ENCODE measurements around the gene CAMKMT.

DNA sequence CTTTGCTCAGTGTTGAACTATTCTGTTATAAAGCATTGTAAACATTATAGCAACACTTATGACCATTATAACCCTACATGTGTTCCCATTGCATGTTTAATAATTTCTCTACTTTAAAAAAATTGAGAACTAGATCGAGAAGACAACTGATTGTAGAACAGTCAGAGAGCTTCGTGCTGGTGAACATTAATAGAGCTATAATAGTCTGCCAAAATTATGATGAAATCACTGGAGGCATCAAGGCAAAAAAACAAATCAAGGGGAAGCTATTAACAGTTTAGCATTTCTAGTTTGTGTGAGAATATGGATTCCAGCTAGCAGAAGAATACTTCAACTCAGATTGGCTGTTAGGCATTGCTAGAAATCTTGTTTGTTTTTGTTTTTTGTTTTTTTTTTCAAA lies 284.2 kb downstream of the CAMKMT start:
- TF ChIP-seq, protein P1, sequence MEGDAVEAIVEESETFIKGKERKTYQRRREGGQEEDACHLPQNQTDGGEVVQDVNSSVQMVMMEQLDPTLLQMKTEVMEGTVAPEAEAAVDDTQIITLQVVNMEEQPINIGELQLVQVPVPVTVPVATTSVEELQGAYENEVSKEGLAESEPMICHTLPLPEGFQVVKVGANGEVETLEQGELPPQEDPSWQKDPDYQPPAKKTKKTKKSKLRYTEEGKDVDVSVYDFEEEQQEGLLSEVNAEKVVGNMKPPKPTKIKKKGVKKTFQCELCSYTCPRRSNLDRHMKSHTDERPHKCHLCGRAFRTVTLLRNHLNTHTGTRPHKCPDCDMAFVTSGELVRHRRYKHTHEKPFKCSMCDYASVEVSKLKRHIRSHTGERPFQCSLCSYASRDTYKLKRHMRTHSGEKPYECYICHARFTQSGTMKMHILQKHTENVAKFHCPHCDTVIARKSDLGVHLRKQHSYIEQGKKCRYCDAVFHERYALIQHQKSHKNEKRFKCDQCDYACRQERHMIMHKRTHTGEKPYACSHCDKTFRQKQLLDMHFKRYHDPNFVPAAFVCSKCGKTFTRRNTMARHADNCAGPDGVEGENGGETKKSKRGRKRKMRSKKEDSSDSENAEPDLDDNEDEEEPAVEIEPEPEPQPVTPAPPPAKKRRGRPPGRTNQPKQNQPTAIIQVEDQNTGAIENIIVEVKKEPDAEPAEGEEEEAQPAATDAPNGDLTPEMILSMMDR (conservative IDR thresholded peaks at IDR 0.05; ENCODE audit: low read depth in 2 of 2): no peak
- no peak for TF ChIP-seq EZH2phosphoT487 (IDR thresholded peaks at IDR 0.05; ENCODE audit: unreplicated experiment)
- TF ChIP-seq EZH2 (IDR thresholded peaks at IDR 0.05; ENCODE audit: low read depth, unreplicated experiment): no peak
- no peak for TF ChIP-seq POLR2AphosphoS5 (IDR thresholded peaks at IDR 0.05; ENCODE audit: low read depth)
- TF ChIP-seq, protein P2, sequence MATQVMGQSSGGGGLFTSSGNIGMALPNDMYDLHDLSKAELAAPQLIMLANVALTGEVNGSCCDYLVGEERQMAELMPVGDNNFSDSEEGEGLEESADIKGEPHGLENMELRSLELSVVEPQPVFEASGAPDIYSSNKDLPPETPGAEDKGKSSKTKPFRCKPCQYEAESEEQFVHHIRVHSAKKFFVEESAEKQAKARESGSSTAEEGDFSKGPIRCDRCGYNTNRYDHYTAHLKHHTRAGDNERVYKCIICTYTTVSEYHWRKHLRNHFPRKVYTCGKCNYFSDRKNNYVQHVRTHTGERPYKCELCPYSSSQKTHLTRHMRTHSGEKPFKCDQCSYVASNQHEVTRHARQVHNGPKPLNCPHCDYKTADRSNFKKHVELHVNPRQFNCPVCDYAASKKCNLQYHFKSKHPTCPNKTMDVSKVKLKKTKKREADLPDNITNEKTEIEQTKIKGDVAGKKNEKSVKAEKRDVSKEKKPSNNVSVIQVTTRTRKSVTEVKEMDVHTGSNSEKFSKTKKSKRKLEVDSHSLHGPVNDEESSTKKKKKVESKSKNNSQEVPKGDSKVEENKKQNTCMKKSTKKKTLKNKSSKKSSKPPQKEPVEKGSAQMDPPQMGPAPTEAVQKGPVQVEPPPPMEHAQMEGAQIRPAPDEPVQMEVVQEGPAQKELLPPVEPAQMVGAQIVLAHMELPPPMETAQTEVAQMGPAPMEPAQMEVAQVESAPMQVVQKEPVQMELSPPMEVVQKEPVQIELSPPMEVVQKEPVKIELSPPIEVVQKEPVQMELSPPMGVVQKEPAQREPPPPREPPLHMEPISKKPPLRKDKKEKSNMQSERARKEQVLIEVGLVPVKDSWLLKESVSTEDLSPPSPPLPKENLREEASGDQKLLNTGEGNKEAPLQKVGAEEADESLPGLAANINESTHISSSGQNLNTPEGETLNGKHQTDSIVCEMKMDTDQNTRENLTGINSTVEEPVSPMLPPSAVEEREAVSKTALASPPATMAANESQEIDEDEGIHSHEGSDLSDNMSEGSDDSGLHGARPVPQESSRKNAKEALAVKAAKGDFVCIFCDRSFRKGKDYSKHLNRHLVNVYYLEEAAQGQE (IDR thresholded peaks at IDR 0.05; ENCODE audit: unreplicated experiment): no peak
- TF ChIP-seq JUNB (IDR thresholded peaks at IDR 0.05; ENCODE audit: unreplicated experiment): no peak
- TF ChIP-seq, protein P3, sequence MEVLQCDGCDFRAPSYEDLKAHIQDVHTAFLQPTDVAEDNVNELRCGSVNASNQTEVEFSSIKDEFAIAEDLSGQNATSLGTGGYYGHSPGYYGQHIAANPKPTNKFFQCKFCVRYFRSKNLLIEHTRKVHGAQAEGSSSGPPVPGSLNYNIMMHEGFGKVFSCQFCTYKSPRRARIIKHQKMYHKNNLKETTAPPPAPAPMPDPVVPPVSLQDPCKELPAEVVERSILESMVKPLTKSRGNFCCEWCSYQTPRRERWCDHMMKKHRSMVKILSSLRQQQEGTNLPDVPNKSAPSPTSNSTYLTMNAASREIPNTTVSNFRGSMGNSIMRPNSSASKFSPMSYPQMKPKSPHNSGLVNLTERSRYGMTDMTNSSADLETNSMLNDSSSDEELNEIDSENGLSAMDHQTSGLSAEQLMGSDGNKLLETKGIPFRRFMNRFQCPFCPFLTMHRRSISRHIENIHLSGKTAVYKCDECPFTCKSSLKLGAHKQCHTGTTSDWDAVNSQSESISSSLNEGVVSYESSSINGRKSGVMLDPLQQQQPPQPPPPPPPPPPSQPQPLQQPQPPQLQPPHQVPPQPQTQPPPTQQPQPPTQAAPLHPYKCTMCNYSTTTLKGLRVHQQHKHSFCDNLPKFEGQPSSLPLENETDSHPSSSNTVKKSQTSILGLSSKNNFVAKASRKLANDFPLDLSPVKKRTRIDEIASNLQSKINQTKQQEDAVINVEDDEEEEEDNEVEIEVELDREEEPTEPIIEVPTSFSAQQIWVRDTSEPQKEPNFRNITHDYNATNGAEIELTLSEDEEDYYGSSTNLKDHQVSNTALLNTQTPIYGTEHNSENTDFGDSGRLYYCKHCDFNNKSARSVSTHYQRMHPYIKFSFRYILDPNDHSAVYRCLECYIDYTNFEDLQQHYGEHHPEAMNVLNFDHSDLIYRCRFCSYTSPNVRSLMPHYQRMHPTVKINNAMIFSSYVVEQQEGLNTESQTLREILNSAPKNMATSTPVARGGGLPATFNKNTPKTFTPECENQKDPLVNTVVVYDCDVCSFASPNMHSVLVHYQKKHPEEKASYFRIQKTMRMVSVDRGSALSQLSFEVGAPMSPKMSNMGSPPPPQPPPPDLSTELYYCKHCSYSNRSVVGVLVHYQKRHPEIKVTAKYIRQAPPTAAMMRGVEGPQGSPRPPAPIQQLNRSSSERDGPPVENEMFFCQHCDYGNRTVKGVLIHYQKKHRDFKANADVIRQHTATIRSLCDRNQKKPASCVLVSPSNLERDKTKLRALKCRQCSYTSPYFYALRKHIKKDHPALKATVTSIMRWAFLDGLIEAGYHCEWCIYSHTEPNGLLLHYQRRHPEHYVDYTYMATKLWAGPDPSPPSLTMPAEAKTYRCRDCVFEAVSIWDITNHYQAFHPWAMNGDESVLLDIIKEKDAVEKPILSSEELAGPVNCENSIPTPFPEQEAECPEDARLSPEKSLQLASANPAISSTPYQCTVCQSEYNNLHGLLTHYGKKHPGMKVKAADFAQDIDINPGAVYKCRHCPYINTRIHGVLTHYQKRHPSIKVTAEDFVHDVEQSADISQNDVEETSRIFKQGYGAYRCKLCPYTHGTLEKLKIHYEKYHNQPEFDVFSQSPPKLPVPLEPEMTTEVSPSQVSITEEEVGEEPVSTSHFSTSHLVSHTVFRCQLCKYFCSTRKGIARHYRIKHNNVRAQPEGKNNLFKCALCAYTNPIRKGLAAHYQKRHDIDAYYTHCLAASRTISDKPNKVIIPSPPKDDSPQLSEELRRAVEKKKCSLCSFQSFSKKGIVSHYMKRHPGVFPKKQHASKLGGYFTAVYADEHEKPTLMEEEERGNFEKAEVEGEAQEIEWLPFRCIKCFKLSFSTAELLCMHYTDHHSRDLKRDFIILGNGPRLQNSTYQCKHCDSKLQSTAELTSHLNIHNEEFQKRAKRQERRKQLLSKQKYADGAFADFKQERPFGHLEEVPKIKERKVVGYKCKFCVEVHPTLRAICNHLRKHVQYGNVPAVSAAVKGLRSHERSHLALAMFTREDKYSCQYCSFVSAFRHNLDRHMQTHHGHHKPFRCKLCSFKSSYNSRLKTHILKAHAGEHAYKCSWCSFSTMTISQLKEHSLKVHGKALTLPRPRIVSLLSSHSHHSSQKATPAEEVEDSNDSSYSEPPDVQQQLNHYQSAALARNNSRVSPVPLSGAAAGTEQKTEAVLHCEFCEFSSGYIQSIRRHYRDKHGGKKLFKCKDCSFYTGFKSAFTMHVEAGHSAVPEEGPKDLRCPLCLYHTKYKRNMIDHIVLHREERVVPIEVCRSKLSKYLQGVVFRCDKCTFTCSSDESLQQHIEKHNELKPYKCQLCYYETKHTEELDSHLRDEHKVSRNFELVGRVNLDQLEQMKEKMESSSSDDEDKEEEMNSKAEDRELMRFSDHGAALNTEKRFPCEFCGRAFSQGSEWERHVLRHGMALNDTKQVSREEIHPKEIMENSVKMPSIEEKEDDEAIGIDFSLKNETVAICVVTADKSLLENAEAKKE (CRISPR knock-in tag; IDR thresholded peaks at IDR 0.05): no peak
- TF ChIP-seq CREB1 (CRISPR knock-in tag; IDR thresholded peaks at IDR 0.05; ENCODE audit: low read depth): no peak
- no peak for TF ChIP-seq STAT1 (IDR thresholded peaks at IDR 0.05; ENCODE audit: unreplicated experiment)
- no peak for TF ChIP-seq NANOG (IDR thresholded peaks at IDR 0.05; ENCODE audit: borderline replicate concordance)
- TF ChIP-seq, protein P4, sequence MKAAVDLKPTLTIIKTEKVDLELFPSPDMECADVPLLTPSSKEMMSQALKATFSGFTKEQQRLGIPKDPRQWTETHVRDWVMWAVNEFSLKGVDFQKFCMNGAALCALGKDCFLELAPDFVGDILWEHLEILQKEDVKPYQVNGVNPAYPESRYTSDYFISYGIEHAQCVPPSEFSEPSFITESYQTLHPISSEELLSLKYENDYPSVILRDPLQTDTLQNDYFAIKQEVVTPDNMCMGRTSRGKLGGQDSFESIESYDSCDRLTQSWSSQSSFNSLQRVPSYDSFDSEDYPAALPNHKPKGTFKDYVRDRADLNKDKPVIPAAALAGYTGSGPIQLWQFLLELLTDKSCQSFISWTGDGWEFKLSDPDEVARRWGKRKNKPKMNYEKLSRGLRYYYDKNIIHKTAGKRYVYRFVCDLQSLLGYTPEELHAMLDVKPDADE (IDR thresholded peaks at IDR 0.05): no peak

Data from GM23338 (cell line).